ENCODE measurements around the gene TOMM70. TPM values are rescaled to one million over a fixed set of nuclear protein-coding genes. Genes with fewer than 3 reads are reported as not detected.
"Not testable (repeated sequence)": the region's sequence is repeated elsewhere in the genome, so short reads cannot be mapped to it uniquely, and the experiment has no call there.

The TOMM70 gene
- polyA plus RNA-seq, 2 of the 4 experiments (the other 2 are of a cell fraction): 49.3 to 61.8 TPM

DNA sequence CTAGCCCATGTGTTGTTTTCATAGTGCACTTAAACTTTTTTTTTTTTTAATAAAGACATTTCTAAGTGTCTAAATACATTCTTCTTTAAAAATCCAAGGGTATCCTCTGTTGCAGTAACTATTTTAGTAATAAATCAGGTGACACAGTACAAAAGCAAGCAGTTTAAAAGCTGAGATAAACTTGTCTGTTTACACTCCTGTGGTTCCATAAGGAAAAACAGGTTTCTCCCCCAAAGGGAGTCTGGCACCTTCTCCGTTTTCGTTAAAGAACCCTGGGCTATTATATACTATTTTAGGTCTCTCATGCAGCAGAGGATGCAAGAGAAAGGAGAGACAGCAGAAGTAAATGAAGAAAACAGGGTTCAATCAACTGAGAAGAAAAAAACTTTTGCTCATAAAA lies 48.3 kb upstream of the TOMM70 start:
- DNase-seq (ENCODE audit: low read depth in 1 of 2, low spot score in 1 of 2) (no peak), FAIRE-seq (no peak), ATAC-seq (no peak)
- Histone ChIP-seq H3K9me3 (no peaks in the 10 kb centered on the region; the same call in 2 of the 3 replicates), H3K4me1 (no peaks in the 10 kb centered on the region), H3K27ac (no peak overlapping the region), H3K4me3 (no peak overlapping the region), H3K4me2 (no peak overlapping the region)
- POLR2A ChIA-PET: no interaction called here
- CTCF ChIA-PET: interaction anchor here (0.6 to 1.8 kb wide), 4 partner anchors 9 to 142 kb away, joined by 4 to 8 read pairs (median 5); no protein-coding TSS in a partner anchor
- 89% methylated on average over 2 of the region's 2 CpGs for WGBS (ENCODE audit: missing lambda C conversion rate)
- TF ChIP-seq JUN (IDR thresholded peaks at IDR 0.05) (no peak), GATA3 (IDR thresholded peaks at IDR 0.05; ENCODE audit: borderline replicate concordance) (no peak), HOXB13 (CRISPR knock-in tag; IDR thresholded peaks at IDR 0.05; ENCODE audit: low read depth) (no peak), CEBPB (IDR thresholded peaks at IDR 0.05) (no peak), EHMT2 (IDR thresholded peaks at IDR 0.05; ENCODE audit: low read depth) (no peak), RAD21 (conservative IDR thresholded peaks at IDR 0.05 in 1 of 2, IDR thresholded peaks at IDR 0.05 in 1 of 2) (no peak), KDM1A (IDR thresholded peaks at IDR 0.05; ENCODE audit: low read depth) (no peak), MAFK (IDR thresholded peaks at IDR 0.05; ENCODE audit: partially characterized antibody) (no peak), NR3C1 (IDR thresholded peaks at IDR 0.05) (no peak), CBX2 (IDR thresholded peaks at IDR 0.05; ENCODE audit: borderline replicate concordance, low read depth) (no peak), POLR2AphosphoS2 (conservative IDR thresholded peaks at IDR 0.05; ENCODE audit: low read length) (no peak), TFCP2L1 (CRISPR knock-in tag; IDR thresholded peaks at IDR 0.05) (no peak), CHD4 (IDR thresholded peaks at IDR 0.05; ENCODE audit: borderline replicate concordance) (no peak), CTCF (IDR thresholded peaks at IDR 0.05) (no peak), RCOR1 (IDR thresholded peaks at IDR 0.05; ENCODE audit: low read depth, low read length) (no peak), NPAS2 (CRISPR knock-in tag; IDR thresholded peaks at IDR 0.05; ENCODE audit: borderline replicate concordance) (no peak), KDM5A (IDR thresholded peaks at IDR 0.05) (no peak)
- TF ChIP-seq, protein P1, sequence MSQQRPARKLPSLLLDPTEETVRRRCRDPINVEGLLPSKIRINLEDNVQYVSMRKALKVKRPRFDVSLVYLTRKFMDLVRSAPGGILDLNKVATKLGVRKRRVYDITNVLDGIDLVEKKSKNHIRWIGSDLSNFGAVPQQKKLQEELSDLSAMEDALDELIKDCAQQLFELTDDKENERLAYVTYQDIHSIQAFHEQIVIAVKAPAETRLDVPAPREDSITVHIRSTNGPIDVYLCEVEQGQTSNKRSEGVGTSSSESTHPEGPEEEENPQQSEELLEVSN (IDR thresholded peaks at IDR 0.05; ENCODE audit: borderline replicate concordance, low read depth): no peak
- TF ChIP-seq, protein P2, sequence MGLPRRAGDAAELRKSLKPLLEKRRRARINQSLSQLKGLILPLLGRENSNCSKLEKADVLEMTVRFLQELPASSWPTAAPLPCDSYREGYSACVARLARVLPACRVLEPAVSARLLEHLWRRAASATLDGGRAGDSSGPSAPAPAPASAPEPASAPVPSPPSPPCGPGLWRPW (IDR thresholded peaks at IDR 0.05): no peak
- TF ChIP-seq, protein P3, sequence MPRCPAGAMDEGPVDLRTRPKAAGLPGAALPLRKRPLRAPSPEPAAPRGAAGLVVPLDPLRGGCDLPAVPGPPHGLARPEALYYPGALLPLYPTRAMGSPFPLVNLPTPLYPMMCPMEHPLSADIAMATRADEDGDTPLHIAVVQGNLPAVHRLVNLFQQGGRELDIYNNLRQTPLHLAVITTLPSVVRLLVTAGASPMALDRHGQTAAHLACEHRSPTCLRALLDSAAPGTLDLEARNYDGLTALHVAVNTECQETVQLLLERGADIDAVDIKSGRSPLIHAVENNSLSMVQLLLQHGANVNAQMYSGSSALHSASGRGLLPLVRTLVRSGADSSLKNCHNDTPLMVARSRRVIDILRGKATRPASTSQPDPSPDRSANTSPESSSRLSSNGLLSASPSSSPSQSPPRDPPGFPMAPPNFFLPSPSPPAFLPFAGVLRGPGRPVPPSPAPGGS (IDR thresholded peaks at IDR 0.05): no peak

- Histone ChIP-seq H3K9me3 (no peaks in the 10 kb centered on the region; the same call in 2 of the 3 replicates), H3K27ac (no peak overlapping the region), H3K4me3 (no peak overlapping the region), H3K4me1 (no peaks in the 10 kb centered on the region), H3K4me2 (no peak overlapping the region)
- ATAC-seq: no peak
- 56% methylated on average over 1 of the region's 1 CpG for WGBS (ENCODE audit: missing lambda C conversion rate)
- ChIA-PET CTCF (interaction anchor here (1.4 kb wide), 1 partner anchor 15 kb away, joined by 9 read pairs; no protein-coding TSS in a partner anchor), POLR2A (no interaction called here)
- TF ChIP-seq MAFK (IDR thresholded peaks at IDR 0.05; ENCODE audit: partially characterized antibody) (peak; percentile 21), RNF2 (IDR thresholded peaks at IDR 0.05; ENCODE audit: borderline replicate concordance, low read depth) (no peak)
- DNase-seq (ENCODE audit: low read depth in 1 of 2, low spot score in 1 of 2): no peak
- no peak for FAIRE-seq
These were observed 47.2 kb upstream of the TOMM70 start for GRCh38 chr3:100448079-100448478.

DNA sequence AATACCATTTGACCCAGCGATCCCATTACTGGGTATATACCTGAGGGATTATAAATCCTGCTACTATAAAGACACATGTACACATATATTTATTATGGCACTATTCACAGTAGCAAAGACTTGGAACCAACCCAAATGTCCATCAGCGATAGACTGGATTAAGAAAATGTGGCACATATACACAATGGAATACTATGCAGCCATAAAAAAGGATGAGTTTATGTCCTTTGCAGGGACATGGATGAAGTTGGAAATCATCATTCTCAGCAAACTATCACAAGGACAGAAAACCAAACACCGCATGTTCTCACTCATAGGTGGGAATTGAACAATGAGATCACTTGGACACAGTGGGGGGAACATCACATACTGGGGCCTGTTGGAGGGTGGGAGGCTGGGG lies 46.2 kb upstream of the TOMM70 start:
- CTCF ChIA-PET; H3K4me2 ChIP-seq; H3K4me1 ChIP-seq; DNase-seq (ENCODE audit: low read depth in 1 of 2, low spot score in 1 of 2); H3K9me3 ChIP-seq; H3K27ac ChIP-seq; ATAC-seq; H3K4me3 ChIP-seq; FAIRE-seq; POLR2A ChIA-PET: not testable (repeated sequence)
- WGBS (ENCODE audit: missing lambda C conversion rate): 58% methylated on average over 3 of the region's 3 CpGs

Data from A549 (cell line).